GM04503 (cell line): Measurements from ENCODE around the gene KIF4B.
"Not testable (repeated sequence)": the region's sequence is repeated elsewhere in the genome, so short reads cannot be mapped to it uniquely, and the experiment has no call there.

Experiments used
- DNase-seq: peaks from one replicate; pipeline ENCODE4 v3.0.0-alpha.2; 2012; ENCODE audit warnings: low read depth

Gene KIF4B, protein sequence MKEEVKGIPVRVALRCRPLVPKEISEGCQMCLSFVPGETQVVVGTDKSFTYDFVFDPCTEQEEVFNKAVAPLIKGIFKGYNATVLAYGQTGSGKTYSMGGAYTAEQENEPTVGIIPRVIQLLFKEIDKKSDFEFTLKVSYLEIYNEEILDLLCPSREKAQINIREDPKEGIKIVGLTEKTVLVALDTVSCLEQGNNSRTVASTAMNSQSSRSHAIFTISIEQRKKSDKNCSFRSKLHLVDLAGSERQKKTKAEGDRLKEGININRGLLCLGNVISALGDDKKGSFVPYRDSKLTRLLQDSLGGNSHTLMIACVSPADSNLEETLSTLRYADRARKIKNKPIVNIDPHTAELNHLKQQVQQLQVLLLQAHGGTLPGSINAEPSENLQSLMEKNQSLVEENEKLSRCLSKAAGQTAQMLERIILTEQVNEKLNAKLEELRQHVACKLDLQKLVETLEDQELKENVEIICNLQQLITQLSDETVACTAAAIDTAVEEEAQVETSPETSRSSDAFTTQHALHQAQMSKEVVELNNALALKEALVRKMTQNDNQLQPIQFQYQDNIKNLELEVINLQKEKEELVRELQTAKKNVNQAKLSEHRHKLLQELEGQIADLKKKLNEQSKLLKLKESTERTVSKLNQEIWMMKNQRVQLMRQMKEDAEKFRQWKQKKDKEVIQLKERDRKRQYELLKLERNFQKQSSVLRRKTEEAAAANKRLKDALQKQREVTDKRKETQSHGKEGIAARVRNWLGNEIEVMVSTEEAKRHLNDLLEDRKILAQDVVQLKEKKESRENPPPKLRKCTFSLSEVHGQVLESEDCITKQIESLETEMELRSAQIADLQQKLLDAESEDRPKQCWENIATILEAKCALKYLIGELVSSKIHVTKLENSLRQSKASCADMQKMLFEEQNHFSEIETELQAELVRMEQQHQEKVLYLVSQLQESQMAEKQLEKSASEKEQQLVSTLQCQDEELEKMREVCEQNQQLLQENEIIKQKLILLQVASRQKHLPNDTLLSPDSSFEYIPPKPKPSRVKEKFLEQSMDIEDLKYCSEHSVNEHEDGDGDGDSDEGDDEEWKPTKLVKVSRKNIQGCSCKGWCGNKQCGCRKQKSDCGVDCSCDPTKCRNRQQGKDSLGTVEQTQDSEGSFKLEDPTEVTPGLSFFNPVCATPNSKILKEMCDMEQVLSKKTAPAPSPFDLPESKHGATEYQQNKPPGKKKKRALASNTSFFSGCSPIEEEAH

DNA sequence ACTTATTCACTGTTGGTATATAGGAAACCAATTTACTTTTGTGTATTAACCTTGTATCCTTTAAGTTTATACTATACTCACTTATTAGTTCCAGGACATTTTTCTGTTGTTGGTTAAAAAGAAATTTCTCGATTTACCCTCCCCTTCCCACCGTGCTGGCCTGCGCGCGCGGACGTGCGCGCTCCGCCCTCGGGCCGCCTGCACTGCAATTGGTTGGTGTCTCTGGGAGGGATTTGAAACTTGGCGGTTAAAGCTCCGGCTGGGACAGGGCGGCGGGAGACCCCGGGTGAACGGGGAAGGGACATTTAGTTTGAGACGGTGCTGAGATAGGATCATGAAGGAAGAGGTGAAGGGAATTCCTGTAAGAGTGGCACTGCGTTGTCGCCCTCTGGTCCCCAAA, at the start of gene KIF4B:
Gene KIF4B (plus strand): TSS at position 230 of the 400 bp plus-strand sequence. CDS start 105 bp downstream, at position 335.
- DNase-seq, result no peak

DNA sequence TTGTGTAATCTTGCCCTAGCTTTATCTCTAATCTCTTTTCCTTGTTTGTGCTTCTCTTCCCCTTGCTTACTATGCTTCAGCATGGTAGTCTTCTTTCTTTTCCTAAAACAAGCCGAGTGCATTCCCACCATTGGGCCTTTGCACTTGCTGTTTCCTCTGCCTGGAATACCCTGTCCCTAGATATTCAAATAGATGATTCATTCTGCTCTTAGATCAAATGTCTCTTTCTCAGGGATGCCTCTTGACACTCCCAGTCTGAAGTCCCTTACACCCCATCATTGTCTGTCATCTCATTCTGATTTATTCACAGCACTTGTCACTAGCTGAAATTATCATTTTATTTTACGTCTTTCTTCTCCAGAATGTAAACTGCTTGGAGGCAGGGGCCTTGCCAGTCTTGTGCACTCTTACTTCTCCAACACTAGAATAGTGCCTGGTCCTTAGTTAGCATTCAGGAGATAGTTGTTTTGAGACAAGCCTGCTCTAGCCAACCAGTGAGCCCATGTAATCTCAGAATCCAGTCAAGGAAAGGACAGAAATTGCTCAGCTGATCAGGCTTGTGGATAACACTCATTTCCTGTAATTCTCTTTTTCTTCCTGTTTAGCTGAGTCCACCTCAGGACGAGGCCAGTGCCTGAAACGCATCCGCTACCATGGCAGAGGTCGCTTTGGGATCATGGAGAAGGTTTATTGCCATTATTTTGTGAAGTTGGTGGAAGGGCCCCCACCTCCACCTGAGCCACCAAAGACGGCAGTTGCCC, 47.3 kb upstream of the KIF4B start:
- DNase-seq, result no peak

DNA sequence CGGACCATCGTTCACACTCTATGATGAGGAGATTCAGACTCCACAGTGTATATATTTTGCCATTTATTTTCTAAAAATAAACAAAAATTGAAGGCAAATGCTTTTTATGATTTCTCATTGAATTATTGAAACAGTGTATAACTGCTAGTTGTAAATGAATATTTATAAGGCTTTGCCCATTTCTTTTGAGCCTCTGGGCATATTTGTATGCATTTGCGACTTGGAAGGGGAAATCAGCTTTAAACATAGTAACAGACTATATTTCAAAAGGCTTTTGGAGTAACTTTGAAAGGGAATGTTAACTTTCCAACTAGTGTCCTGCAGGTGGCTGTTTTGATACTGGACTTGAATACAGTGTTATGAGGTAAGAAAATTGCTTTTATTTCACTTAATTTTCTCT, 46.7 kb upstream of the KIF4B start:
- no peak for DNase-seq

DNA sequence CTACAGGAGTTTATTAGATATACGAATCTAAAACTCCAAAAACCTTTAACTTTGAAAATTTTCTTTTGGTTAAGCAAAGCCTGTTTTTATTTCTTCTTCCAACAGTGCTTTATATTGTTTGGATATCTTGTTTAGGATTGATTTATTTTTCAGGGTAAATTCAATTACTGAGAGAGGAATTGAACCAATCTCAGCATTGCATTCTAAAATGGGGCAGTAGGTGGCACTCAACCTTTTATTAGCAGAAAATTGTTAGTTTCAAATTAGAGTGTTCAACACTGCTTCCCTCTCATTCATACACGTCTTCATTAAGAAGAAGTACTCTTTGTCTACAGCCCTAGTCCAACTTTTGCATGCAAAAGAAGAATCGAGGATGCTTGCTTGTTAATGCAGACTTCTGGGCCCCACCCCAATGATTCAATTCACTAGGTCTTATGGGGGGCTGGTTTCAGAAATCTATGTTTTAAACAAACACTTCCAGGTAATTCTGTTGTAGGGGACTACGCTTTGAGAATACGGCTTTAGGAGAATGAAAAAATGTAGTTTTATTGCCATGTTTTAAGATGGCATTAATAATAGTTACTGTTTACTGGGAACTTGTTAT, 46.0 kb upstream of the KIF4B start:
- DNase-seq, result no peak

DNA sequence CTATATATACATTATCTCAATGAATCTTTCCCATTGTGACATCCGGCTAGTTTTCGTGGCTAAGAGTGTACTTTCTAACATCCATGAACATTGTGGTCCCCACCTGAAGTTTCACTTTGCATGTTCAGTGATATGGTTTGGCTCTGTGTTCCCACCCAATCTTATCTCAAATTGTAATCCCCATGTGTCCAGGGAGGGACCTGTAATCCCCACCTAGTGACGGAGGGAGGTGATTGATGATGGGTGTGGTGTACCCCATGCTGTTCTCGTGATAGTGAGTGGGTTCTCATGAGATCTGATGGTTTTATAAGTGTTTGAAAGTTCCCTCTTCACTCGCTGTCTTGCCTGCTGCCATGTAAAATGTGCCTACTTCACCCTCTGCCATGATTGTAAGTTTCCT, 44.6 kb upstream of the KIF4B start:
- DNase-seq, result no peak

DNA sequence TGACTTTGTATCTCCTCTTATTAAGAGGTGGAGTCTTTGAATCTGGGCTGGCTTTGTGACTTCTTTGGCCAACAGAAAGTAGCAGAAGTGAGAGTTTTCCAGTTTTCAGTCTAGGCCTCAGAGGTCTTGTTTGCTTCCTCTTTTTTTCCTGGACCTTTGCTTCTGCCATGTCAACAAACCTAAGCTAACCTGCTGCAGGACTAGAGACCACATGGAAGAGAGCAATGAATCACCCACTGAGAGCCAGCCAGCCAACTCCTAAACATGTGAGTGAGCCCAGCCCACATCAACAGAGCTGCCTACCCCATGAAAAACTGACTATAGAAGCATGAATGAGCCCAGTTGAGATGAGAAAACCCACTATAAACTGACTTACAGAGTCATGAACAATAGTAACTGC, 42.8 kb upstream of the KIF4B start:
- no peak for DNase-seq

DNA sequence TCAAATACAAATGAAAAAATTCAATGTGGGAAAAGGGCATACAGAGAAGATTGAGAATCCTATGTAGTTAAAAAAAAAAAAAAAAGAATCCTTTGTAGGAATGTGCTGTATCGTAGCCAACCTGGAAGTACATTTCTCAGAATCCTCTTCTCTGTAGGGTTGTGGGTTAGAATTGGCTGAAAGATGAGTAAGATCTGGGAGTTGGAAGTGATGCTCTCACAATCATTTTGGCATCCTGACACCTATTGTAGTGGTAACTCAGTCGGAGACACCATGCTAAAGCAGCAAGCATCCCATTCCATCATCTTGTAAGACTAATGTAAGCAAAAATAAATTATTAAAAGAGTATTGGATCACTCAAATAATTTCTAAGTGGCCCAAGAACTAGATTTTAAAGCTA, 42.1 kb upstream of the KIF4B start:
- DNase-seq, result no peak

DNA sequence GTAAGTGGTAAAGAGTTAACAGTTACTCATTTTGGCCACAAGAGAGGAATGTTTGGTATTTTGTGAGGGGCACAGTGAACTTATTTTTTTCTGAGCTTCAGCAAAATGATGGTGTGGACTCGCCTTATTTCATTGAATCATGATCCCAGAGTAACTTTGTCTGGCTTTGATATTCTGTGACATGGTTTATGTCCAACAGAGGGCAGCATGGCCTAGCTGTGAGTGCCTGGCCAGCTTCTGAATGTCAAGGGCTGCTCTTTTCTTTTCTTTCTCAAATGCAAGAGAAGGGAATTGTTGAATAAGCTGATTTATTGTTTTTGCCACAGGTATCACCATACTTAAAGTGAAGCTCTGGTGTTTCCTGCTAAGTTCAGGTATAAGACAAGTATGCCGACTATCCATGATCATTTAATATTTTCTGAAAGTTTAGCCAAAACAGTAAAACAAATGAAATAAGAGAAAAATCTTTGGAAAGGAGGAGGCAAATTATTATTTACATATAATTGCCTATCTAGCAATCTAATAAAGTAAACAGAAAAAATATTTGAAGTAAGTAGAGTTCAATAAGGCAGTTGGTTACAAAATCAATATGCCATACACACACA, 41.0 kb upstream of the KIF4B start:
- no peak for DNase-seq

DNA sequence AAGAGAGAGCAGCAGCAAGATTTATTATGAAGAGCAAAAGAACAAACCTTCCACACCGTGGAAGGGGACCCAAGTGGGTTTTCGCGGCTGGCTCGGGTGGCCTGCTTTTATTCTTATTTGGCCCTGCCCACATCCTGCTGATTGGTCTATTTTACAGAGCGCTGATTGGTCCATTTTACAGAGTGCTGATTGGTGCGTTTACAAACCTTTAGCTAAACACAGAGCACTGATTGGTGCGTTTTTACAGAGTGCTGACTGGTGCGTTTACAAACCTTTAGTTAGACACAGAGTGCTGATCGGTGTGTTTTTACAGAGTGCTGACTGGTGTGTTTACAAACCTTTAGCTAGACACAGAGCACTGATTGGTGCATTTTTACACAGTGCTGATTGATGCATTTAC, 37.5 kb upstream of the KIF4B start:
- not testable (repeated sequence) for DNase-seq

DNA sequence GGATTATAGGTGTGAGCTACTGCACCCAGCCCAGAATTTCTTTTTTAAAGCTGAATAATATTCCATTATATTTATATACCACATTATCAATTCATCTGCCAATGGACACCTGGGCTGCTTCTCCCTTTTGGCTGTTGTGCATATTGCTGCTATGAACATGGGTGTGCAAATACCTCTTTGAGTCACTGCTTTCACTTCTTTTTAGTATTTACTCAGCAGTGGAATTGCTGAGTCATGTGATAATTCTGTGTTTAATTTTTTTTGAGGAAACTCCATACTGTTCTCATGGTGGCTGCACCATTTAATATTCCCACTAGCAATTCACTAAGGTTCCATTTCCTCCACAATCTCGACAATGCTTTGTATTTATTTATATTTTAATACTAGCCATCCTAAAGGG, 36.1 kb upstream of the KIF4B start:
- no peak for DNase-seq

DNA sequence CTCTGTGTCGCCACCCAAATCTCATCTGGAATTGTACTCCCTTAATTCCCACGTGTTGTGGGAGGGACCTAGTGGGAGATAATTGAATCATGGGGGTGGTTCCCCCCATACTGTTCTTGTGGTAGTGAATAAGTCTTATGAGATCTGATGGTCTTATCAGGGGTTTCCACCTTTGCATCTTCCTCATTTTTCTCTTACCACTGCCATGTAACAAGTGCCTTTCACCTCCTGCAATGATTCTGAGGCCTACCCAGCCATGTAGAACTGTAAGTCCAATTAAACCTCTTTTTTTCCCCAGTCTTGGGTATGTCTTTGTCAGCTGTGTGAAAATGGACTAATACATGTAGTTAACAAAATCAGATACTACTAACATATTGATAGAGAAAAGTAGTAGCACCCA, 35.3 kb upstream of the KIF4B start:
- DNase-seq, result not testable (repeated sequence)

DNA sequence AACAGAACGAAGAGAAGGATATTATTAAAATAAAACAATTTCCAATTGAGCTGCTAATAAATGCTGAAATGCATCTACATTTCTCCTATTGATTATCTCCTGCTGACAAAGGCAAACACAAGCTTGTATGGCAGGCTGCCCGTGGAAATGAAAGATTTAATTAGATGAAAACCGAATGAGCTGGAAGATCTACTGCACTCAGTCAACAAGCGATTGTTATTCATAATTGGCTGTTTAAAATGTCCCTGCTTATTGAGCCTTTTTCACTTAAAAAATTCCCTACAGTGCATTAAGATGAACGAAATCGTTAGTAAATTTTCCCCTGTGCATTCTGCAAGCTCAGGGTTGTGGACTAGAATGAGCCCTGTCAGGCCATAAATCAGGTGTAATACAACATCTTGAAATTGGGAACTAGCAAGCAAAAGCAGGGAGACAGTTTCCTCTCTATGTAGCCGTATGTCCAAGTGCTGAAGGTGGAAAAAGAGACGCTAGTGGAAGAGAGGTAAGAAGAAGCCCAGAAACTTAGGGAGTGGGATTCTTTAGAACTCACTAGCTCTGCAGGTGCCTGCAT, 28.5 kb upstream of the KIF4B start:
- DNase-seq, result no peak

DNA sequence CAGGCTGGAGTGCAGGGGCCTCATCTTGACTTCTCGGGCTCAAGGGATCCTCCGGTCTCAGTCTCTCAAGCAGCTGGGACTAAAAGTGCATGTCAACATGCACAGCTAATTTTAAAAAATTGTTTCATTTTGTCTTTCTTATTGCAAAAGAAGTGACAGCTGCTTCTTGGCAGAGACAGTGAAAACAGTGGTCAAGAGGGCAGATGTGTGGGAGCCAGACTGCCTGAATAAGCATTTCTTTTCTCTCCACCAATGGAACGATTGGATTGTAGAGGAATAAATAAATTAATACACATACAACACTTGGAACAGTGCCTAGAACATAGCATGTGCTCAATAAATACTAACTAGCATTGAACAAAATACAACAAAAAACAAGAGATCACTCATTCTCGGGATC, 27.4 kb upstream of the KIF4B start:
- no peak for DNase-seq

DNA sequence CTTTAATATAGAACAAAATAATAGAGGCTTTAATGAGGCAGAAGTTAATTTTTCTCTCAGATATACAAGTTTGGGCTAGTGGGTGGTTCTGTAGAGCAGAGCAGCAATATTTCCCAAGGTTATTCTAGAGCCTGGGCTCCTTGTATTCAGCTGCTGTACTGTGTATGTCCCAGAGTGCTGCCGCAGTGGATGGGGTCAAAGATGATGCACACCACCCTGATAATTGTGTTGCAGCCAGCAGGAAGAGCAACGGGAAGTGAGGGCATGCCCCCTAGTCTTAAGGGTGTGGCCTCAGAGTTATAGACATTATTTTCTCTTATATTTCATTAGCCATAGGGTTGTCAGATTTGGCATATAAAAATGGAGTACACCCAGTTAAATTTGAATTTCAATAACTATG, 23.9 kb upstream of the KIF4B start:
- DNase-seq, result no peak

DNA sequence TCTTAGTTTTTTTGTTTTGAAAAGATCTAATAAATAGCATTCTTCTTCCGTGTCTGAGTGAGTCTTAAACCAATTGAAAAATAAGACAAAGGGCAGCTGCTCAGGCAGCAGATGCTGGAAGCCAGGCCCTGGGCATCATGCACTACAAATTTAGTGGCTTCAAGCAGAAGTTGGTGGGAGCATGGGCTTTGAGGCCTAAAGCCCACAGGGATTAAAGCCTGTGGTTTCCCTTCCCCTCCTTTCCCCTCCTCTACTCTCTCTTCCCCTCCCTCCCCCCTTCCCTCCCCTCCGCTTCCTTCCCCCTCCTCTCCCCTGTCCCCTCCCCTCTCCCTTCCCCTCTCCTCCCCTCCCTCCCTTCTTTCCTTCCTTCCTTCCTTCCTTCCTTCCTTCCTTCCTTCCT, 20.1 kb upstream of the KIF4B start:
- DNase-seq, result no peak

DNA sequence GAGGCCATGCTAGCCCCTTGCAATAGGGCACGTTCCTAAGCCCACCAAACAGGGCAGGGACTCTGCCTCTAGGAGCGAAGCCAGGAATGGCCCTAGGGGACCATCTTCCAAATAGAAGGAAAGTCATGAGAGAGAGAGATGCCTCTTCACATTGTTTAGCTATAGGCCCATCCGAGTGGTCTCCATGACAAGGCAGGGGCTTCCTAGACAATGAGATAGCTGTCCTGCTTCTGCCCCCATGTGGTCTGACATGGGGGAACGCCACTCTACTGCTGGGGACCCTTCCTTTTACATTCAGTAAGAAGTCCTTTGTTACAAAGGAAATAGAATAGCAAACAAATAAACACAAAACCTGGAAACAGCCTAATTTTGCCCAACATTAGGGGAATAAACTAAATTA, 17.9 kb upstream of the KIF4B start:
- DNase-seq, result no peak

DNA sequence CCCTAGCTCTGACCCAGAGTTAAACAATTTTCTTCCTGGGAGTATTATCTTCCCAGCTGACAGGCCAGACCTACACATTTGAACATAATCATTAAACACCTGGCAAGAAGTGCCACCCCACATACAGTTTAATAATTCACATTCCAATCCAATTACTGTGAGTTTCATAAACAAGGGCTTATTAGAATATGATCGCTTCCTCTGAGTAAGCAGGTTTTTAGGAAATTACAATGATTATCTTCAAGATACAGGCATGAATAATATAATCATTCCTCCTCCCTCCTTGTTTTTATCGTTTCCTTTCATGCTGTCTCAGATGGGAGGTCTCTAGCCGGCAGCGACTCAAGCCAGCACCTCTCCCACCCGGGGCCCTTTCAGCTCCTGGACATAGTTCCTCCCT, 15.8 kb upstream of the KIF4B start:
- DNase-seq, result no peak

DNA sequence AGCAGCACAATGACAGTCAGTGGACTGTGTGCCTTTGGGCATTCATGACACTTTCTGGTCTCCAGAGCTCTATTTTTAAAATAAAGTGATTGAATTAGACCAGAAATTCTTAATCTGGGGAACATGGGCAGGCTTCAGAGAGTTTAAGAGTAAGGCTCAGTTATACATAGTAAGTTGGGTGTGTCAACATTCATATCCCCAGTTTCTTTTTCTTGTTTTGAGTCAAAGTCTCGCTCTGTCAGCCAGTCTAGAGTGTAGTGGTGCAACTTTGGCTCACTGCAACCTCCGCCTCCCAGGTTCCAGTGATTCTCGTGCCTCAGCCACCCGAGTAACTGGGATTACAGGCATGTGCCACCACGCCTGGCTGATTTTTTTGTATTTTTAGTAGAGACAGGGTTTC, 13.7 kb upstream of the KIF4B start:
- no peak for DNase-seq

DNA sequence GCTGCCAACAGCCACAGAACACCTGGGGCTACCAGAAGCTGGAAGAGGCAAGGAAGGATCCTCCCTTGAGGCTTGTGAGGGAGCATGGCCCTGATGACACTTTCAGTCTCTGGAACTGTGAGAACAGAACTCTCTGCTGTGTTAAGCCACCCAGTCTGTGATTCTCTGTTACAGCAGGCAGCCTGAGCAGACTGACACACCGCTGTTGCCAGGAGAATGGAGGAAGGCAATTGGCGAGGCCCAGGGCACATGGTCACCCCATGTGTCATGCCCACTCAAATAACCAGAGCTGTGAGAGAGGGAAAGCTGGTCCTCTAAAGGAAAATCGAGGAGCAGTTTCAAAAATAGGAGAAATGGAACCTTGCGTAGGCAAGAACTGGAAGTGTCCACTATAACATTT, 12.0 kb upstream of the KIF4B start:
- DNase-seq, result no peak

DNA sequence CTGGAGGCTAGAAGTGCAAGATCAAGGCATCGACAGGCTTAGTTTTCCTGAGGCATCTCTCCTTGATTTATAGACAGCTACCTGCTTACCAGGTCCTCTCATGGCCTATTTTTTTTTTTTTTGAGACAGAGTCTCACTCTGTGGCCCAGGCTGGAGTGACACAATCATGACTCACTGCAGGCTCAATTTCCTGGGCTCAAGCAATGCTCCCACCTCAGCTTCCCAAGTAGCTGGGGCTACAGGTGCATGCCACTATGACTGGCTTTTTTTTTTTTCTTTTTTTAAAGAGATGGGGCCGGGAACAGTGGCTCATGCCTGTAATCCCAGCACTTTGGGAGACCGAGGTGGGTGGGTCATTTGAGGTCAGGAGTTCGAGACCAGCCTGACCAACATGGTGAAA, 10.8 kb upstream of the KIF4B start:
- not testable (repeated sequence) for DNase-seq
